GM21526 (cell line): ENCODE data around the gene ZDHHC14.
"Not testable (repeated sequence)": the region's sequence is repeated elsewhere in the genome, so short reads cannot be mapped to it uniquely, and the experiment has no call there.

Source experiments
- ATAC-seq: cut with Tn5 transposase; IDR thresholded peaks from one replicate; pipeline ENCODE4 v1.9.1; 2021; ENCODE audit warnings: moderate library complexity; ENCODE audit not compliant: unreplicated experiment, low FRiP score

ZDHHC14 gene

DNA sequence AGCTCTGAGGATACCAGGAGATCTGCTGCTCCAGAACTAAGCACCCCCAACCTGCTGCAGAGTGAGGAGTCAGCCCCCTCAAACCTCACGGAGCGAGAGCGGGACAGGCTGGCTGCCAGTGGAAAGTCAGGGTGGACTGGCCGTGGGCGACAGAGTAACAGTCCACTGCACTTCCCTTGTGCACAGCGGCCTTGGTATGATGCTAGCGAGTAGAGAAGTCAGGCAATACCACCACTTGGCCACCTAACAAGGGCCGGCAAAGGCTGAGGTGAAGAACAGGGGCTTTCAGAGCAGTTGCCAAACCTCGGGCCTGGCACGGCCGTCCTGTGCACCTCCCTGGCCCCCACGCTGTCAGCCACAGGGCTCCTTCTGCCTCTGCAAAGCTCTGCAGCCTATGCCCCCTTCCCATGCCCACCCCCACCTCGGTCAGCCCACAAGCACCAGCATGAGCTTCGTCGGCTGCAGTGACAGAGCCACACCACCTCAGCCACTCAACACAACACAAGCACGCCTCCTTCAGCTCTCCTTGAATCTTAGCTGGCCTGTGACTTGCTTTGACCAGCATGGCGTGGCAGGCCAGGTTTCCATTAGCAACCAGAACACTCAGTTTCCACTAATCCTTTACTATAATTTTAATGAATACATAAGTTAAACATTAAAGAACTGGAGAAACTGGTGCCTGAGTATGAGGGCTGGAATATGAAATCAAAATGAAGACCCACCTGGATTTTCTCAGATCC lies 314.5 kb downstream of the ZDHHC14 start:
- no peak for ATAC-seq

DNA sequence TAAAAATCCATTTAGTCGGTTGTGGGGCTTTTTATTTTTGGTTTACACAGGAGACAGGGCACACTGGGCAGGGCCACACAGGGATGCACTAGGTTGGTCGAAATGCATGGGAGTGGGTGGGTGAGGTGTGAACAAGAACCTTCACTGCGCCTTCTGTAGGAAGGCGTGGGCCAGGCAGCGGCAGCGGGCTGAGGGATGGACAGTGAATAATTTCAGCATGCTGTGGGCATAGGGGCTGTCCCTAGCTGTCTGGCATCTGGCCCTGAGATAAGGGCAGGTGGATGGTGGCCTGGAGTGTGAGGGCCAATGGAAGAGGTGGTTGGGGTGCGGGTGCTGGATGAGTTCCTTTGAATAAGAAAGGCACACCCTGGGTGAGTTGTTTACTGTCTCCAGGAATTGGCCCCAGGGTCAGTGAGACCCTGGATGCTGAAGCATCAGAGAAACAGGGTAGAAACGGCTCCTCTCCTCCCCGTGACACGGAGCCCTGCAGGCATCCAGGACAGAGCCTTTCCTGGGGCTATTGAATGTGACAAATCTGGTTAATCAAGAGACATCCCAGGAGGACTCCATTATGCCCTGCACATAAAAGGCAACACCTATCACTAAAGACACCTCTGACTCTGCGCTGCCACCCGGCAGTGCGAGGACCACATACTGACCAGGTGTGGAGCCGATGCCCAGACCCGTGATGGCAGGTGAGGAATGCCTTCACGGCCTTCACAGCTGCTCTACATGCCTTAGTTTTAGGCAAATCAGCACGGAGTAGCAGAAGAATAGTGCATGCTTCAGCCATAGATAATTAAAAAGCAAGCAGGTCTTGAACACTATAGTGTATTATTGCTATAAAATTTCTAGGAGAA lies 319.0 kb downstream of the ZDHHC14 start:
- ATAC-seq: no peak

DNA sequence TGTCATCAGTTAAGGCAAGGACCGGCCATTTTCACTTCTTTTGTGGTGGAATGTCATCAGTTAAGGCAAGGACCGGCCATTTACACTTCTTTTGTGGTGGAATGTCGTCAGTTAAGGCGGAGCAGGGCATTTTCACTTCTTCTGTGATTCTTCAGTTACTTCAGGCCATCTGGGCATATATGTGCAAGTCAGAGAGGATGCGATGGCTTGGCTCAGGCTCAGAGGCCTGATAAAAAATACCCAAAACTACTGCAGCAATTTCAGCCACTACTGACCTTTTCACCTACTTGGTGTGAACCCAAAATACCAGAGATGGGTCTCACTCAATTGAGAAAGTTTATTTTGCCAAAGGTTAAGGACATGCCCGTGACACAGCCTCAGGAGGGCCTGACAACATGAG lies 325.4 kb downstream of the ZDHHC14 start:
- ATAC-seq: not testable (repeated sequence)

DNA sequence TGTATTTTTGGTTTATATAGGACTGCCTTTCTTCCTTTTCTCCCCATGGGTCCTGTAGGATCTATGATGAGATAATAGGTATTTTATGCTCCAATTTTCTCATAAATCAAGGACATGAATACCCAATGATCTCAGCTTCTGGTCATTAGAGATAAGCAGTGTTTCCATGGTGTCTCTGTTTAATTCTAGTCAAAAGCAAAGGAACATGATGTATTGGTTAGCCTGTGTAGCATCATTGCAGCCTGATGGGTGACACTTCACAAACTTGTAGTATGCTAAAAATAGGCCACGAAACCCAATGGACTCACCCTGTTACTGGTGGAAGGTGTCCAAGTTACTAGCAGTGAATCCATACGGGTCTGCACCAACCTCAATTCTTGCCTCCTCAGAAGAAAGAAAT lies 325.9 kb downstream of the ZDHHC14 start:
- ATAC-seq: no peak

DNA sequence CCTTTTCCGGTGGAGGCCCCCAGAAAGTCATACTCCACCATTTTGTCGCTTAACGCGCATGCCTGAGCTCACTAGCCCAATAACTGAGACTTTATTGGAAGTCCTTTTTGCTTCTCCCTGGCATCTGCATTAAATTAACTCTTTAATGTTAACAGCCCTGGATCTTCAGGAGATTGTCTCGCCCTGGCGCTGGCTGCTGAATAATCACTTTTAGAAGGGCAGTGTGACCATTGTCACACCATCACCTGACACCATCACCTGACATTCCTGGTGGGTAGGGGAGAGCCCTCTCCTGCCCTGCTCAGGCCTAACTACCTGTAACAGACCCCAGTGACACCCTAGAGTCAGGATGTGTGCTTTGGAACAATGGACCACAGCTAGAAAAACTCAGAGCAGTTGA lies 326.6 kb downstream of the ZDHHC14 start:
- ATAC-seq: no peak

DNA sequence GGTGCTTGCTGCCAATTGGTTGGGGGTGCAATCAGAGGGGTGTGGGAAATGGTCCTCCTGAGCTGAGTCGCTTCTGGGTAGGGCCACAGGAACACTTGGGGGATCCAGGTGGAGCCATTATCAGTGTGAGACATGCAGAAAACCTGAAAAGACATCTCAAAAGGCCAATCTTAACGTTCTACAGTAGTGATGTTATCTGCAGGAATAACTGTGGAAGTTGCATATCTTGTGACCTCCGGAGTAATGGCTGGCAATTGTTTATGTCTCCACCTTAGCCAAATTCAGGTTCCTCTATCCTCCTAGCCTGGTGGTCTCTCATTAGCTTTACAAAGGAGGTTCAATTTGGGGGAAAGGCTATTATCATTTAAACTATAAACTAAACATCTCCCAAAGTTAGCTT lies 327.2 kb downstream of the ZDHHC14 start:
- ATAC-seq: no peak

DNA sequence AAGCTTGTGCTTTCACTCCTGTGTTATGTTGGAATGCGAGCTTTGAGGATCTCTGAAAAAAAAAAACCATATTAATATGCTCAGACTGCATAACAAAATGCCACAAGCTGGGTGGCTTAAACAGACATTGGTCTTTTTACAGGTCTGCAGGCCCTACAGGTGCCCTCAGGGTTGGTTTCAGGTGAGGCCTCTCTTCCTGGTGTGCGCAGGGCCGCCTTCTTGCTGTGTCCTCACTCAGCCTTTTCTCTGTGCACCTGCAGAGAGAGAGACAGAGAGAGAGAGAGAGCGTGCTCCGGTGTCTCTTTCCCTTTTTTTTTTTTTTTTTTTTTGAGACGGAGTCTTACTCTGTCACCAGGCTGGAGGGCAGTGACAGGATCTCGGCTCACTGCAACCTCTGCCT lies 327.9 kb downstream of the ZDHHC14 start:
- ATAC-seq: no peak

DNA sequence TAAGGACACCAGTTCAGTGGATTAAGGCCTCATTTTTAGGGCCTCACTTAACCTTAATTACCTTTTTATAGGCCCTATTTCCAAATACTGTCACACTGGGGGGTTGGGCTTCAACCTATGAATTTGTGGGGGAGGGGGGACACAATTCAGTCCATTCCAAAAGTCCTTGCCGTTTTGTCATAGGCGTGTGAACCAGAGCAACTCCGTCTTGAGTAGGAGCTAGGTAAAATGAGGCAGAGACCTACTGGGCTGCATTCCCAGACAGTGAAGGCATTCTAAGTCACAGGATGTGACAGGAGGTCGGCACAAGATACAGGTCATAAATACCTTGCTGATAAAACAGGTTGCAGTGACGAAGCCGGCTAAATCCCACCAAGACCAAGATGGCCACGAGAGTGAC lies 328.6 kb downstream of the ZDHHC14 start:
- ATAC-seq: no peak

DNA sequence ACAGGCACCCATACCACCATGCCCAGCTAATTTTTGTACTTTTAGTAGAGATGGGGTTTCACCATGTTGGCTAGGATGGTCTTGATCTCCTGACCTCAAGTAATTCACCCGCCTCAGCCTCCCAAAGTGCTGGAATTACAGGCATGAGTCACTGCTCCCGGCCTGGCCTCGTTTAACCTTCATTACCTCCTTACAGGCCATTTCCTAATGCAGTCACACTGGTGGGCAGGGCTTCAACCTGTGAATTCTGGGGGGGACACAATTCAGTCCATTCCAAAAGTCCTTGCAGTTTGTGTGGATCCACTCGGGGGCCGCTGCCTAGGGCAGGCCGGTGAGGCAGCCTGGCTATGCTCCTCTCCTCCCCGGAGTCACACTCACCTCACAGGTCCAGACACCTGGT lies 329.6 kb downstream of the ZDHHC14 start:
- no peak for ATAC-seq

DNA sequence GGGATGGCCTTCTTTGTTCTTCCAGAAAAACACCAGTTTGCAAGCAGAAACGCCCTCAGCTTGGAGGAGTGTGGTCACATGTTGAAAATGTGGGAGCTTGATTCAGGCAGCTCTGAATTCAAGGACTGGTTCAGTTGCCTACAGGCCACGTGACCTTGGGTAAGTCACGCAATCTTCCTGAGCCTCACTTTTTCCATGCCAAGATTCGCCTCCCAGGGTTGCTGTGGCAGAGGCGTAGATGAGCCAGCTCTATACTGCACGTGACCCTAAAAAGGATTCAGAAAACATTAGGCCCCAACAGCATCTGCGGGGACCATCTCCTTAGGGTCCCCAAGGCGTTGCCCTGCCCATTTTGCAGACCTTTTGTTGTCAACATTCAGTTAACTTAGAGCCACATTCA lies 330.1 kb downstream of the ZDHHC14 start:
- ATAC-seq: no peak

DNA sequence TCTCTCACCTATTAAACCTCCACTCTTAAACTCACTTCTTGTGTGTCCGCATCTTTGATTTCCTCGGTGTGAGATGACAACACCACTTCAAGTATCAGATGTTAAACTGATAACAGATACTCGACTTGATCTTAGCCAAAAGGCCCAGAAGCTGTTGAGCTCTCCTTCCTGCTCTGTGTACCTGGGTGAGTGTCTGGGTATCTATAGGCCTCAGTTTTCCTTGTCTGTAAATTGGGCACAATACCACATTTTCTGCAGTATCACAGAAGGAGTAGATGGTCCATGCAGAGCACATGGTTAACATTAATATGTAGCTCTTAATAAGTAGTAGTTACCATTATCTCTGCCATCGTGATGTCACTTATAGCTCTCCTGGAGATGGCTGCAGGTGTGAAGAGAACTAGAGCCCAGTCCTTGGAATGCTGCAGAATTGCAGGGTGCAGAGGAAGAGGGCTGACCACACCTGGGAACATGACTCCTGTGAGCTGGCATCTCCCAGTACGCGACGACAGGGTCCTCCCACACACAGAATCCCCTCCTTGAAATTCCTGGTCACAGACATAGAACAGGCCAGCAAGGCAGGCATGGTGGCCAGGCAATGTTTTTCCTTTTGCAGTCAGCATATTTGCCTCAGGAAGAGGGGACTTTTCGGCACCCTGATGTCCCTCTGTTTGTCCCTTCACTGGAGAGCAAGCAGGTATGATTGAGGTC lies 331.8 kb downstream of the ZDHHC14 start:
- no peak for ATAC-seq

DNA sequence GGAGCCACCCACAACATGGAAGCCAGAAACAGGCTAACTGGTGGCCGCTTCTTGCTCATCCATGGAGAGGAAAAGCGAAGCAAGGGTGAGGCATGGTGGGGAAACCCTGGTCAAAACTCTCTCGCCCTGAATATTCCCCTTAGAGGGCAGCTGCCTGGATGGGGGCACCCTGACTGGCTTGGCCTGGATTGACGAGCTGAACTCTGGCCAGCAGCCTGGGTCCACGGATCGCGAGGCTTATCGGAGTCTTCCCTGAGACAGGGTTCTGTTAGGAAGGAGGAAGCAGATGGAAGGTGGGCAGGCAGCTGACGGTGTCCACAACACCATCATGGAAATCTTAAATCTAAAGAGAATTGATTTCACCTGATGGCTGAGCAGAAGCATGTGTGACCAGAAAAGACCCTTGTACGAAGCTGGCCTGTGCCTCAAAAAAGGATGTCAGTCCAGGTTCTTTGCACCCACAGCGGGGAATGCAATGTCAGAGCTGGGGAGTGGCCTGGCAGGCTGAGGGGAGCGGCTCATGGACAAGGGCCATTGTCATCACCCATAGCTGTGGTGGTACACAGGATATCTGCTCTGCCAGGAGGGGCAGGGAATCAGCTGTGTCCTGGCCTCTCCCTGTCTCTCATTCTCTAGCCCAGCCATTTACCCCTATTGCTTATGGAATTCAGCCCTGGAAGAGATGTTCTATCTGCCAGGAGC lies 332.6 kb downstream of the ZDHHC14 start:
- ATAC-seq: no peak

DNA sequence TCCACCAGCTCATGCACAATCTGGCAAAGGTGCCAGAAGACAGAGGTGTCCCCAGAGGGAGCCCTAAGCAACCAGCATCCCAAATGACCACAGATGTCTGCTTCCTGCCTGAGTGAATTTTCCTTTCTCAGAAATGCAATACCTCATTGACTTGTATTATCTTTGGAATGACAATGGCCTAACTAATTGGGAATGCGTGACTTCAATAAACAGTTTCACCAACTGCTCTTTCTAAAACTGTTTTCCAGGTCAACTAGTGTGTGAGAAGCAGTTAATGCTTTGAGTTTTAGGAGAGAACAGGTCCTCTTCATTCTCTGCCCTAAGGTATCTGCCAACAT lies 333.1 kb downstream of the ZDHHC14 start:
- ATAC-seq: no peak

DNA sequence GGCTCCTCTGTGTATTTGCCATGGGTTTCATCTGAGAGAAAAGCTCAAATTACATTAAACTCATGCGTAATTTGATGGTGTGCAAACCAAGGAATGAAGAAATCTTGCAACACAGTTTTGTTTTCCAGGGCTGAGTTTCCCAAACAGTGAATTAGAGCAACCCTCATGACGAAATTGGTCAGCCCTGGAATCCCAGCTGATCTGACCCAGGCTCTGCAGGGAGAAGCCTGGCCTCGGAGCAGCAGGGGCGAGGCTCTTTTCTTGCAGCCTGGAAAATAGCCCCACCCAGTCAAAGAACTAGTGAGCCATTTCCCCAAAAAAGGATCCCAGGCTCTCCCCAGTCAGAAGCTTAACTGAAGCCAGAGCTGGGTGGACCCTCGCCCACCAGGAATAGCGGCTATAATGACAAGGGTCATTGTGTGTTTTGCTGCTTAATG lies 334.8 kb downstream of the ZDHHC14 start:
- ATAC-seq: no peak

DNA sequence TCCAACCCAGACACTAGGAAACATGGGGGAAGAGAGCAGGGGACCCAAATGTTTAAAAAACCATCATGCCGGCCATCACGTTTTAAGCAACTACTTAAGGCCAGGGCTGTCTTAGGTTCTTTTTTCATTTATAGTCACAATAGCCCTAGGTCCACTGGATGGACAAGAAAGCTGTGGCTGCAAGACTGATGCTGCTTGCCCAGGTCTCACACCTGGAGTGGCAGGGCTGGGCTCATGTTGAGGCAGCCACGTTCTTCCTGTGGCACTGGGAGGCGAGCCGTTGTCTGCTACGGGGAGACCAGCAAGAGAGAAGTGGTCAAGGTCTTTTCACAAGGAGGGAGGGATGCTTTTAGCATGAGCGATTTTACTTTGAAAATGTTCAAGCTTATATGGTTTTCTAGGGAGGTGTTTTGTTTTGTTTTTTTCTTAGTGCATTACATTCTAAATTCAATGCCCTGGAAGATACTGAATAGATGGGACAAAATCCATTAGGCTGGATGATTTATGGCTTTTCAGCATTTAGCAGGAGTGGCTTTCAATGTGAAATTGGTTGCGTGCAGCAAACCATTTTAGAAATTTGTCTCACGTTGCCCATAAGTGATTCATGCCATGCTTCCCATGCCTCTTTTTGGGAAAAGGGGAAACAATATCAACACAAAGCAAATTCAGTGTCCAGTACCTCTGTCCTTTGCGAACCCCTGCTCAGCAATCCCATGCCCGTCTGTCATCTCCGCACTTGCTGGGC lies 335.4 kb downstream of the ZDHHC14 start:
- ATAC-seq: no peak

DNA sequence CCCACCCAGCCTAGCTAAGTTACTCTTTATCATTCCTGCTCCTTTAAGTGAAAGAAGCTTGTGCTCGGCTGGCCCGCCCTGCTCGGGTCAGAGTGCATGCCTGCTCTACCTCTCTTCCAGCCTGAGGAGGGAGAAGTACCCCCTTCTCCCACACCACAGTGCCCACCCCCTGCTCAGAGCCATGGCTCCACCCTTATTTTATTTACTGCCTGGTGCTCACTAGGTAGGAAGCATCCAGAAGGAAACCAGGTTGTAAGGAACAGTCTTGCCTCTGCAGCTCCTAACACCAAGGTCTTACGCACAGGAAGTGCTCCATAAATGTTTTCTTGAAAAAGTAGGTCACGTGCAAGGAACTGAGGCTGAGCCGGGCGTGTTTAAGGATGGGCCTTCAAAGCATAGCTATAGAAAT lies 336.4 kb downstream of the ZDHHC14 start:
- no peak for ATAC-seq

DNA sequence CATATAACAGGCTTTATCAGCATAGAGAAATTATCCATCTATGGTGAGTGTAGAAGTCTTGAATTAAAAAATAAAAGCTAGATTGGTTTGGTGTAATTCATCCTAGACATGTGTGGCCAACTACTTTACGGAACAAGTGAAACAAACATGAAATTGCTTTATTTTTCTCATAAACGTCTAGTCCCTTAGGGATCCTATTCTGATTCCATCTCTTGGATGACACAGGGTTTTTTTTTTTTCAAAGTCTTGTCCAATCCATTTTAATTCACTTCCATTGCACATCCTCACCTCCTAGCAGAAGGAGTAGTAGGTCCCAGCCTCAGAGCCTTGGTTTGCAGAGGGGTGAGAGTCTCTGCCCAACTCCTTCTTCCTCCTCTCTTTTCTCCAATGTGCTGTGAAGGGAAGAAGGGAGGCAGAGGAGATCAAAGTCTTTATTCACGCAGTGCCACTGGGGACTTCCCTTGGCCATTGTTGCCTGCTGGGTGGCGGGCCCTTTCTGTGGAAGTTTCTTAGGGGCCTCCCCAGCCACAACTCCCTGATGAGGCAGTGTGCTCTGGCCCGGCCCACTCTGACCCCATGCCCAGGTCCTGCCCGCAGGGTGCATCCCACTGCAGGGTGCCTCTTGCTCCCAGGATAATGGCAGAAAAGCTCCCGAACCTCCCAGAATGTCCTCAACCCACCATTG lies 337.7 kb downstream of the ZDHHC14 start:
- ATAC-seq: no peak

DNA sequence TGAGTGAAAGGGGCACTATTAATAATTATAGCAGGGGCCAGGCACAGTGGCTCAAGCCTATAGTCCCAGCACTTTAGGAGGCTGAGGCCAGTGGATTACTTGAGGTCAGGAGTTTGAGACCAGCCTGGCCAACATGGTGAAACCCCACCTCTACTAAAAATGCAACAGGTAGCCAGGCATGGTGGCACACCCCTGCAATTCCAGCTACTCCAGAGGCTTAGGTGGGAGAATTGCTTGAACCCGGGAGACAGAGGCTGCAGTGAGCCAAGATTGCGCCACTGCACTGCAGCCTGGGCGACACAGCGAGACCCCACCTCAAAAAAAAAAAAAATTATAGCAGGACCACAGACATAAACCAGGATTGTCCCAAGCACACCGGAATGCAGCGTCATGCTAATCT lies 340.0 kb downstream of the ZDHHC14 start:
- ATAC-seq: not testable (repeated sequence)

DNA sequence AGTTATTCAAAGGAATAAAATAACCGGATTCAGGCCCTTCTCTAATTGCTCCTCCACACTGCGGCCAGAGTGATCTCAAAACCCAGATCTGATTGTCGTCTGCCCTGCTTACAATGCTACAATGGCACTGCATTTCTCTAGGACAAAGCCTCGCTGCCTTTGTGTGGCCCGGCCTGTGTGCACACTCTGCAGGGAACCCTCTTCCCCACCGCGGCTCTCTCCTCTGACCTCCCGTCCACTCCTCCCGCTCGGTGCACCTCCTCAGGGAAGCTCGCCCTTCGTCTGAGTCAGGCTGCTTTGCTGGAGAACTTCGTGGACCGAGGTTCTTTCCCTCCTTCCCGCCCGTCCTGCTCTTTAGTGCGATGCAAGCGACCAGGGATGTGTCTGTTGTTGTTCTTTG lies 340.4 kb downstream of the ZDHHC14 start:
- no peak for ATAC-seq

DNA sequence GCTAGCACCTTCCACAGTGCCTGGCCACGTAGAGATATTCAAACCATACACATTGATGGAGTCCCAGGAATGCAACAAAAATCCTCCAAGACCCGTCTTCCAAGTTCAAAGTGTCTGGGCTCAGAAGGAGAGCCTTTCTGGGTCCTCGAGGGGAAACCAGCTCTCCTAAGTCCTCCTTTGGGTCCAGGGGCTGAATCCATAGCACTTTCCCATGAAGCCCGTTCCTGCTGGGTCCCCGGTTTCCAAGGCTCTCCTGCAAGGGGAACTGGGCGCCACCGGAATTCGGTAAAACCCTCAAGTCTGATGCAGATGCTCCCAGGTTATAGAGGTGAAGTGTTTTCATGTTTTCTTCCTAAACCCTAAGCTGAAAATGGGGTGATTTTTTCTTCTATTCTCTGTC lies 340.8 kb downstream of the ZDHHC14 start:
- no peak for ATAC-seq
